ENCODE results near the gene DLG1.

The DLG1 gene

GRCh38 chr3:196995027-196995426 lies 303.4 kb downstream of the DLG1 start:
- no peak for DNase-seq

- DNase-seq: no peak
Observed at GRCh38 chr3:196994056-196994455, 304.4 kb downstream of the DLG1 start.
